Neural cell (in vitro differentiated cells): Measurements from ENCODE around the gene SGIP1.

Source experiments
- CTCF ChIP-seq: fragments of 450-650 bp; IDR thresholded peaks from 2 replicates; pipeline ENCODE4 v1.5.1; 2014; ENCODE audit warnings: antibody characterized with exemption, mild to moderate bottlenecking, moderate library complexity; ENCODE audit not compliant: poor library complexity, severe bottlenecking
- MXI1 ChIP-seq: fragments of 450-650 bp; conservative IDR thresholded peaks from 2 replicates; pipeline ENCODE4 v1.6.1; 2014; ENCODE audit warnings: antibody characterized with exemption, mild to moderate bottlenecking; ENCODE audit not compliant: poor library complexity, severe bottlenecking
- TAF1 ChIP-seq: IDR thresholded peaks from 2 replicates; pipeline ENCODE4 v1.6.1; 2012; ENCODE audit warnings: low read depth

- no peak for TF ChIP-seq CTCF
- TF ChIP-seq MXI1: no peak
- no peak for TF ChIP-seq TAF1
These were observed 16.3 kb downstream of the SGIP1 start for GRCh38 chr1:66550243-66550642.
